IMR-90 (cell line): ENCODE data around the gene KRTAP10-1. TPM values are rescaled to one million over a fixed set of nuclear protein-coding genes. Genes with fewer than 3 reads are reported as not detected.

Experiments used
- ATAC-seq: fragments of 200-7000 bp; cut with Tn5 transposase; 2 replicates; pipeline ENCODE4 v1.9.1; 2020; ENCODE audit warnings: low read depth, mild to moderate bottlenecking, moderate library complexity
- BruUV-seq: library from RNA; stranded (reverse); fragments of 400-500 nt; replicated peaks from 2 replicates; lab custom pipeline; 2021; lab: Mats Ljungman, UMichigan
- CTCF ChIA-PET: fragments of 300-600 bp; formaldehyde crosslinking; extraction: SDS; loops from one replicate; lab custom pipeline; 2021; ENCODE audit warnings: antibody characterized with exemption; lab: Yijun Ruan, JAX
- POLR2A ChIA-PET: fragments of 300-600 bp; sonication (Branson Sonifier 250); formaldehyde crosslinking; loops from one replicate; lab custom pipeline; 2022; ENCODE audit warnings: antibody characterized with exemption; ENCODE audit not compliant: unreplicated experiment; lab: Charles Lee
- DNase-seq: peaks from one replicate; pipeline ENCODE4 v3.0.0; 2013
- H2AFZ ChIP-seq: replicated peaks from 2 replicates; pipeline ENCODE3; 2013; ENCODE audit warnings: low read length, mild to moderate bottlenecking; ENCODE audit not compliant: poor library complexity
- H2AK5ac ChIP-seq: 2 replicates; pipeline ENCODE4 v1.6.1; 2013; ENCODE audit warnings: low read depth, low read length, inconsistent platforms
- H2AK9ac ChIP-seq: replicated peaks from 2 replicates; pipeline ENCODE3; 2013; ENCODE audit warnings: mild to moderate bottlenecking, low read depth, low read length, moderate library complexity; ENCODE audit not compliant: poor library complexity
- H2BK120ac ChIP-seq: 2 replicates; pipeline ENCODE4 v1.6.1; 2013; ENCODE audit warnings: low read depth, low read length, inconsistent platforms
- H2BK15ac ChIP-seq: 3 replicates; pipeline ENCODE4 v1.6.1; 2013; ENCODE audit warnings: low read depth, low read length, inconsistent platforms
- H2BK20ac ChIP-seq: 2 replicates; pipeline ENCODE4 v1.6.1; 2013; ENCODE audit warnings: low read depth, mild to moderate bottlenecking, inconsistent platforms, low read length, moderate library complexity
- H2BK5ac ChIP-seq: 2 replicates; pipeline ENCODE4 v1.6.1; 2013; ENCODE audit warnings: mild to moderate bottlenecking, low read depth, low read length, inconsistent platforms; ENCODE audit not compliant: poor library complexity, severe bottlenecking
- H3K14ac ChIP-seq: replicated peaks from 2 replicates; pipeline ENCODE4 v1.6.1; 2013; ENCODE audit warnings: low read depth, low read length, inconsistent platforms
- H3K18ac ChIP-seq: 2 replicates; pipeline ENCODE4 v1.6.1; 2013; ENCODE audit warnings: low read depth, low read length, control low read depth
- H3K23ac ChIP-seq: 2 replicates; pipeline ENCODE4 v1.6.1; 2013; ENCODE audit warnings: low read depth, low read length, inconsistent platforms
- H3K27ac ChIP-seq: 2 replicates; pipeline ENCODE4 v1.5.1; 2013; ENCODE audit warnings: mild to moderate bottlenecking, control low read depth, low read length; ENCODE audit not compliant: insufficient read depth
- H3K27me3 ChIP-seq: 2 replicates; pipeline ENCODE4 v1.6.1; 2013; ENCODE audit warnings: low read length; ENCODE audit not compliant: control insufficient read depth, insufficient read depth
- H3K36me3 ChIP-seq: 2 replicates; pipeline ENCODE4 v1.6.1; 2013; ENCODE audit warnings: low read length, mixed read lengths; ENCODE audit not compliant: control insufficient read depth, insufficient read depth
- H3K4ac ChIP-seq: 2 replicates; pipeline ENCODE4 v1.6.1; 2013; ENCODE audit warnings: low read depth, low read length, inconsistent platforms
- H3K4me1 ChIP-seq: 2 replicates; pipeline ENCODE4 v1.6.1; 2013; ENCODE audit warnings: low read length, mixed read lengths; ENCODE audit not compliant: control insufficient read depth, insufficient read depth
- H3K4me2 ChIP-seq: 2 replicates; pipeline ENCODE4 v1.6.1; 2013; ENCODE audit warnings: low read depth, mild to moderate bottlenecking, control low read depth, low read length, moderate library complexity
- H3K4me3 ChIP-seq: 2 replicates; pipeline ENCODE4 v1.5.1; 2013; ENCODE audit warnings: low read depth, mild to moderate bottlenecking, control low read depth, low read length, moderate library complexity; ENCODE audit not compliant: insufficient read depth
- H3K56ac ChIP-seq: 2 replicates; pipeline ENCODE4 v1.6.1; 2013; ENCODE audit warnings: low read length, inconsistent platforms; ENCODE audit not compliant: insufficient read depth; ENCODE audit errors: extremely low read depth
- H3K79me1 ChIP-seq, 2 experiments: 2 replicates each; pipeline ENCODE4 v1.6.1; 2013; ENCODE audit warnings: low read length in 2 of 2, inconsistent platforms in 1 of 2, low read depth in 1 of 2
- H3K9ac ChIP-seq: 2 replicates; pipeline ENCODE4 v1.6.1; 2013; ENCODE audit warnings: low read depth, low read length, control low read depth
- H3K9me1 ChIP-seq: 2 replicates; pipeline ENCODE4 v1.6.1; 2013; ENCODE audit warnings: low read length, inconsistent platforms; ENCODE audit not compliant: insufficient read depth
- H3K9me3 ChIP-seq: 2 replicates; pipeline ENCODE4 v1.6.1; 2013; ENCODE audit warnings: low read length; ENCODE audit not compliant: control insufficient read depth, insufficient read depth
- H4K20me1 ChIP-seq: 2 replicates; pipeline ENCODE4 v1.6.1; 2013; ENCODE audit warnings: low read length, inconsistent platforms; ENCODE audit not compliant: insufficient read depth
- H4K5ac ChIP-seq: 2 replicates; pipeline ENCODE4 v1.6.1; 2013; ENCODE audit warnings: mild to moderate bottlenecking, low read depth, low read length, control low read depth
- H4K8ac ChIP-seq, 2 experiments: 2 replicates each; pipeline ENCODE4 v1.6.1; 2013; ENCODE audit warnings: low read depth in 2 of 2, low read length in 2 of 2, control low read depth in 1 of 2, inconsistent platforms in 1 of 2
- H4K91ac ChIP-seq: 2 replicates; pipeline ENCODE4 v1.6.1; 2013; ENCODE audit warnings: low read depth, low read length, inconsistent platforms; ENCODE audit not compliant: insufficient read depth
- BHLHE40 ChIP-seq: fragments of 150-350 bp; IDR thresholded peaks from 2 replicates; pipeline ENCODE4 v1.6.1; 2016; ENCODE audit warnings: mild to moderate bottlenecking, low read depth, low read length
- NFE2L2 ChIP-seq: fragments of 150-350 bp; IDR thresholded peaks from 2 replicates; pipeline ENCODE4 v1.6.1; 2016; ENCODE audit warnings: low read depth, mild to moderate bottlenecking, low read length
- RAD21 ChIP-seq: IDR thresholded peaks from 2 replicates; pipeline ENCODE4 v1.6.1; 2012; ENCODE audit warnings: low read length, improper control_type of control experiment
- RFX5 ChIP-seq: IDR thresholded peaks from 2 replicates; pipeline ENCODE4 v1.8.0; 2012; ENCODE audit warnings: low read depth, mild to moderate bottlenecking, low read length, moderate library complexity
- WGBS, 2 experiments: methylation state at CpG; one replicate each; pipeline versions ENCODE4 v1.1.5 to v1.1.7; 2013; ENCODE audit warnings: missing lambda C conversion rate in 2 of 2; ENCODE audit not compliant: insufficient read length in 1 of 2; ENCODE audit errors: extremely low coverage in 2 of 2; 5-methylcytosine and 5-hydroxymethylcytosine counted together
- dilution Hi-C: fragments of 300-500 bp; cut with HindIII; formaldehyde crosslinking; loops from one replicate; pipeline ENCODE4 v1.14.3; 2018; ENCODE audit warnings: low sequenced_read_pairs; ENCODE audit not compliant: unreplicated experiment
- in situ Hi-C: fragments of 300-500 bp; cut with MboI; formaldehyde crosslinking; loops from 3 replicates; pipeline ENCODE4 v1.14.3; 2019; ENCODE audit warnings: low sequenced_read_pairs, inconsistent platforms, mixed read lengths
- intact Hi-C: fragments of 100-400 bp; cut with micrococcal nuclease; formaldehyde crosslinking; loops from 2 replicates; pipeline ENCODE4 v1.10.0; 2022
- polyA plus RNA-seq, 3 experiments: library from polyadenylated mRNA; depleted of rRNA; stranded (reverse); fragments of >200 nt; gene quantifications; 2 replicates each; pipeline ENCODE4 v1.2.3, GENCODE V29; 2012; ENCODE audit warnings: low replicate concordance in 1 of 3
- total RNA-seq: library from RNA; depleted of rRNA; stranded (reverse); fragments of >200 nt; gene quantifications from 2 replicates; pipeline ENCODE4 v1.2.3, GENCODE V29; 2012

The KRTAP10-1 gene
- total and polyA plus RNA-seq, 2 of the 4 experiments (the other 2 are of a cell fraction) = not detected

- Histone ChIP-seq H3K27me3 (peaks cover 3% of the 10 kb centered on the region; the same call in 1 of the 2 replicates), H4K91ac (no peak overlapping the region), H3K9ac (no peak overlapping the region), H4K8ac (no peak overlapping the region), H3K4me1 (no peaks in the 10 kb centered on the region), H2AK5ac (no peak overlapping the region), H3K14ac (no peak overlapping the region), H3K9me1 (no peaks in the 10 kb centered on the region), H2BK20ac (no peak overlapping the region), H2BK5ac (no peak overlapping the region), H3K9me3 (peaks cover 4% of the 10 kb centered on the region), H3K4me3 (no peak overlapping the region), H3K36me3 (no peaks in the 10 kb centered on the region), H3K4ac (no peak overlapping the region), H2AK9ac (no peak overlapping the region), H3K18ac (no peak overlapping the region), H3K27ac (no peak overlapping the region), H3K56ac (no peak overlapping the region), H2AFZ (no peak overlapping the region), H2BK120ac (no peak overlapping the region), H4K20me1 (no peaks in the 10 kb centered on the region), H2BK15ac (no peak overlapping the region), H3K4me2 (no peak overlapping the region), H3K23ac (no peak overlapping the region), H4K5ac (no peak overlapping the region), H3K79me1 (no peaks in the 10 kb centered on the region)
- 76% methylated on average over 19 of the region's 40 CpGs; no CpG with 5 or more reads in 1 of the 2 experiments for WGBS, 2 experiments
- intact Hi-C loops = no loop called here
- CTCF ChIA-PET = no interaction called here
- ATAC-seq (no peak), DNase-seq (no peak)
- in situ Hi-C loops = no loop called here
- TF ChIP-seq NFE2L2 (no peak), RAD21 (no peak), RFX5 (no peak), BHLHE40 (no peak)
- dilution Hi-C loops = no loop called here
- POLR2A ChIA-PET = no interaction called here
- no TSS peak for BruUV-seq
Measured at GRCh38 chr21:44571844-44572782, 32.1 kb upstream of the KRTAP10-1 start.
